IMR-90 (cell line): ENCODE measurements around the gene LATS2.

Experiments
- BHLHE40 ChIP-seq: fragments of 150-350 bp; IDR thresholded peaks from 2 replicates; pipeline ENCODE4 v1.6.1; 2016; ENCODE audit warnings: mild to moderate bottlenecking, low read depth, low read length
- CEBPB ChIP-seq: IDR thresholded peaks from 2 replicates; pipeline ENCODE4 v1.6.1; 2012; ENCODE audit warnings: low read depth, low read length, improper control_type of control experiment
- FOS ChIP-seq: fragments of 150-350 bp; IDR thresholded peaks from 2 replicates; pipeline ENCODE4 v1.6.1; 2016; ENCODE audit warnings: low read depth, low read length
- MAFK ChIP-seq: IDR thresholded peaks from 2 replicates; pipeline ENCODE4 v1.6.1; 2012; ENCODE audit warnings: low read depth, low read length, improper control_type of control experiment
- MAZ ChIP-seq: IDR thresholded peaks from 2 replicates; pipeline ENCODE4 v1.6.1; 2012; ENCODE audit warnings: low read depth, mild to moderate bottlenecking, low read length, improper control_type of control experiment, moderate library complexity, borderline replicate concordance
- MXI1 ChIP-seq: IDR thresholded peaks from 2 replicates; pipeline ENCODE4 v1.6.1; 2012; ENCODE audit warnings: low read depth, mild to moderate bottlenecking, low read length, moderate library complexity, borderline replicate concordance
- POLR2A ChIP-seq: IDR thresholded peaks from 2 replicates; pipeline ENCODE4 v1.6.1; 2012; ENCODE audit warnings: mild to moderate bottlenecking, low read depth, low read length
- RAD21 ChIP-seq: IDR thresholded peaks from 2 replicates; pipeline ENCODE4 v1.6.1; 2012; ENCODE audit warnings: low read length, improper control_type of control experiment
- RCOR1 ChIP-seq: IDR thresholded peaks from 2 replicates; pipeline ENCODE4 v1.6.1; 2012; ENCODE audit warnings: mild to moderate bottlenecking, low read length, improper control_type of control experiment; ENCODE audit not compliant: insufficient replicate concordance
- RFX5 ChIP-seq: IDR thresholded peaks from 2 replicates; pipeline ENCODE4 v1.8.0; 2012; ENCODE audit warnings: low read depth, mild to moderate bottlenecking, low read length, moderate library complexity
- TF ChIP-seq, protein P1 (sequence below): conservative IDR thresholded peaks from 2 replicates; pipeline ENCODE4 v1.5.1; 2012; ENCODE audit warnings: mild to moderate bottlenecking, low read depth, low read length, improper control_type of control experiment
- TF ChIP-seq, protein P2 (sequence below): fragments of 150-350 bp; IDR thresholded peaks from 2 replicates; pipeline ENCODE4 v1.6.1; 2016; ENCODE audit warnings: low read depth, mild to moderate bottlenecking, low read length, moderate library complexity, borderline replicate concordance
- TF ChIP-seq, protein P3 (sequence below): fragments of 150-350 bp; IDR thresholded peaks from 2 replicates; pipeline ENCODE4 v1.6.1; 2017; ENCODE audit warnings: mild to moderate bottlenecking, antibody characterized with exemption, low read length, low read depth

DNA sequence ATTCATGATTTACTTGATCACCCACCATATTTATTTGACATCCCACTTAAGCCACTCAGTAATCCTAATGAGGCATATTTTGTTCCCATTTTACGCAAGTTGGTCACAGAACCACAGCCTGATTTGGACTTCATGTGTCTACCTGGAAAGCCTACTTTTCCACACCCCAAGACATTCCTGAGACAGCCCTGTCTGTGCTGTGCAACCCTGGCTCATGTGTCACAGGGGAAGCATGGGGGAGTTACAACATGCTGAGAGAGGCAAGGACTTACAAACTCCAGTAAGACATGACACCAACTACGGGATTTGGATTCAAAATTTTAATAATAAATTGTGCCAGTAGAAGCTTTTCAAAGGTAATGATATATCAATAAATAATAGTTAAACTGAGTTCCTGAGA is 88.7 kb downstream of the LATS2 start:
- TF ChIP-seq, protein P1, sequence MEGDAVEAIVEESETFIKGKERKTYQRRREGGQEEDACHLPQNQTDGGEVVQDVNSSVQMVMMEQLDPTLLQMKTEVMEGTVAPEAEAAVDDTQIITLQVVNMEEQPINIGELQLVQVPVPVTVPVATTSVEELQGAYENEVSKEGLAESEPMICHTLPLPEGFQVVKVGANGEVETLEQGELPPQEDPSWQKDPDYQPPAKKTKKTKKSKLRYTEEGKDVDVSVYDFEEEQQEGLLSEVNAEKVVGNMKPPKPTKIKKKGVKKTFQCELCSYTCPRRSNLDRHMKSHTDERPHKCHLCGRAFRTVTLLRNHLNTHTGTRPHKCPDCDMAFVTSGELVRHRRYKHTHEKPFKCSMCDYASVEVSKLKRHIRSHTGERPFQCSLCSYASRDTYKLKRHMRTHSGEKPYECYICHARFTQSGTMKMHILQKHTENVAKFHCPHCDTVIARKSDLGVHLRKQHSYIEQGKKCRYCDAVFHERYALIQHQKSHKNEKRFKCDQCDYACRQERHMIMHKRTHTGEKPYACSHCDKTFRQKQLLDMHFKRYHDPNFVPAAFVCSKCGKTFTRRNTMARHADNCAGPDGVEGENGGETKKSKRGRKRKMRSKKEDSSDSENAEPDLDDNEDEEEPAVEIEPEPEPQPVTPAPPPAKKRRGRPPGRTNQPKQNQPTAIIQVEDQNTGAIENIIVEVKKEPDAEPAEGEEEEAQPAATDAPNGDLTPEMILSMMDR, result no peak
- no peak for TF ChIP-seq POLR2A
- TF ChIP-seq MXI1, result no peak
- TF ChIP-seq, protein P2, sequence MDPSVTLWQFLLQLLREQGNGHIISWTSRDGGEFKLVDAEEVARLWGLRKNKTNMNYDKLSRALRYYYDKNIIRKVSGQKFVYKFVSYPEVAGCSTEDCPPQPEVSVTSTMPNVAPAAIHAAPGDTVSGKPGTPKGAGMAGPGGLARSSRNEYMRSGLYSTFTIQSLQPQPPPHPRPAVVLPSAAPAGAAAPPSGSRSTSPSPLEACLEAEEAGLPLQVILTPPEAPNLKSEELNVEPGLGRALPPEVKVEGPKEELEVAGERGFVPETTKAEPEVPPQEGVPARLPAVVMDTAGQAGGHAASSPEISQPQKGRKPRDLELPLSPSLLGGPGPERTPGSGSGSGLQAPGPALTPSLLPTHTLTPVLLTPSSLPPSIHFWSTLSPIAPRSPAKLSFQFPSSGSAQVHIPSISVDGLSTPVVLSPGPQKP, result no peak
- TF ChIP-seq RFX5, result no peak
- no peak for TF ChIP-seq RCOR1
- TF ChIP-seq RAD21, result no peak
- no peak for TF ChIP-seq CEBPB
- TF ChIP-seq MAFK, result no peak
- no peak for TF ChIP-seq FOS
- no peak for TF ChIP-seq MAZ
- no peak for TF ChIP-seq BHLHE40
- TF ChIP-seq, protein P3, sequence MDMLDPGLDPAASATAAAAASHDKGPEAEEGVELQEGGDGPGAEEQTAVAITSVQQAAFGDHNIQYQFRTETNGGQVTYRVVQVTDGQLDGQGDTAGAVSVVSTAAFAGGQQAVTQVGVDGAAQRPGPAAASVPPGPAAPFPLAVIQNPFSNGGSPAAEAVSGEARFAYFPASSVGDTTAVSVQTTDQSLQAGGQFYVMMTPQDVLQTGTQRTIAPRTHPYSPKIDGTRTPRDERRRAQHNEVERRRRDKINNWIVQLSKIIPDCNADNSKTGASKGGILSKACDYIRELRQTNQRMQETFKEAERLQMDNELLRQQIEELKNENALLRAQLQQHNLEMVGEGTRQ, result no peak
